ENCODE results near the gene ANKRD13D.

ANKRD13D gene

DNA sequence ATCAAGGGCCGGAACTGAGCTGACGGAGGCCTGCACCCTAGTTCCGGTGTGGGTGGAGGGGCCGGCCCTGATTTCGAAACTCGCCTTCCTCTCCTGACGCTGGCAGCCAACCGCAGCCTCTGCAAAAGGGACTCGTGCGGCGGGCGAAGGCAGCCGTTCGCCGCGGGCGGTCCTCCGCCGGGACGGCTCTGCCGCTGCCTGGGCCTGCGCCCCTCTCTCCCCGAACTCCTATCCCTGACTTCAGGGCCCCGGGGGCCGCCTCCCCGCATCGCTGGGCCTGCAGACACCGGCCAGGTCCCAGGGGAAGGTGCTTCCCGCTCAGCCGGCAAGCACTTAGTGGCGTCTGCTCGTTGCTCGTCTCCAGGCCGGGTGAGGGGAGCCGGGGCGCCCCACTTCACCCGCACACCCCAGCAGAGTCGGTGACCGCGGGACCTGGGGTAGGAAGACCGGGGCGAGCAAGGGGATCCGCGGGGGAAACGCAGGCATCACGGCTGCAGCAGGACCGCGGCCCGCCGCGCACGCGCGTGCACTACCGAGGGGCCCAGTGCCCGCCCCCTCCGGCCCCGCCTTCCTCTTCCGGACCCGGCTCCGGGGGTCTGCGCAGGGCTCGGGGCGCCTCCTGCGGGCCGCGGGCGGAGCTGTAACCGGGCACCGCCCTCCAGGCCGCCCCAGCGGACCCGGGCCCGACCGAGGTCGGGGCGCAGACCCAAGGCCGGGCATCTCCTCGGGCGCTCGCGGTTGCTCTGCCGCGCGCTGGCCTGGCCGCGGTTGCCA is 464 bp upstream of the ANKRD13D start:
- DNase-seq = peak; percentile 89

GRCh38 chr11:67289651-67290479 is 762 bp downstream of the ANKRD13D start:
- DNase-seq = no peak

GRCh38 chr11:67290801-67291200 is 1.7 kb downstream of the ANKRD13D start:
- DNase-seq = no peak

- no peak for DNase-seq
Measured at GRCh38 chr11:67291481-67292381, 2.6 kb downstream of the ANKRD13D start.

- DNase-seq = no peak
Measured at GRCh38 chr11:67292671-67293070, 3.6 kb downstream of the ANKRD13D start.

- peak; percentile 79 for DNase-seq
Measured at GRCh38 chr11:67293090-67293489, 4.0 kb downstream of the ANKRD13D start.

DNA sequence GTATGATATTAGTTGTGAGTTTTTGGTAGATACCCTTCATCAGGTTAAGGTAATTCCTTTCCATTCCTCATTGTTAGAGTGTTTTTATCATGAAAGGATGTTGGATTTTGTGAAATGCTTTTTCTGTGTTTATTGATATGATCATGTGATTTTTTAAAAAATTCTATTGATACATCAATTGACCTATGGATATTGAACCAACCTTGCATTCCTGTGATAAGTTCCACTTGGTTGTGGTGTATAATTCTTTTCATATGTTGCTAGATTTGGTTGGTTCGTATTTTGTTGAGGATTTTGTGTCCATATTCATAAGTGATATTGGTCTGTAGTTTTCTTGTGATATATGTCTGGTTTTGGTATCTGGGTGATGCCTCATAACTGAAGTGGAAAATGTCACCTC is 6.7 kb downstream of the ANKRD13D start:
- no peak for DNase-seq

- DNase-seq = no peak
Measured at GRCh38 chr11:67298786-67299185, 9.7 kb downstream of the ANKRD13D start.

DNA sequence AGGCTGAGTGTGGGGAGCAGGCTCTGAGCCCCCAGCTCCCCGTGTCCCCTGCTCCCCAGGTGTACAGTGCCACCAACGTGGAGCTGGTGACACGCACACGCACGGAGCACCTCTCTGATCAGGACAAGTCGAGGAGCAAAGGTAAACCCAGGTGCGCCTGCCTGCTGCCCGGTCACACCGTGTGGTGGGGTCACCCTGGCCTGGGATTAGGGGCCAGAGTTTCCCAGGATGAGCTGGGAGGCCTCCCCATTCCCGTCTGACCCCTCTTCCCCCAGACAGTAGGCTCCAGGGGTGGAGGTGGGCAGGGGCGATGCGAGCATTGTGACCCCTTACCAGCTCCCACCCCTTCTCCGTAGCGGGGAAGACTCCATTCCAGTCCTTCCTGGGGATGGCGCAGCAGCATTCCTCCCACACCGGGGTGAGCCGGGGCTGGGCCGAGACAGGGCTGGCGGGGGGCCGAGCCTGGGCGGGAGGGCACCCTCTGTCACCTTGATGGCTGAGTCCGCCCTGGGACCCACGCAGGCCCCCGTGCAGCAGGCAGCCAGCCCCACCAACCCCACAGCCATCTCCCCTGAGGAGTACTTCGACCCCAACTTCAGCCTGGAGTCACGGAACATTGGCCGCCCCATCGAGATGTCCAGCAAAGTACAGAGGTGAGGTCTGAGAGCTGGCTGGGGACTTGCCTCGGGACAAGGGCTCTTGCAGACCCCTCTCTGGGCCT is 10.5 kb downstream of the ANKRD13D start:
- no peak for DNase-seq

DNA sequence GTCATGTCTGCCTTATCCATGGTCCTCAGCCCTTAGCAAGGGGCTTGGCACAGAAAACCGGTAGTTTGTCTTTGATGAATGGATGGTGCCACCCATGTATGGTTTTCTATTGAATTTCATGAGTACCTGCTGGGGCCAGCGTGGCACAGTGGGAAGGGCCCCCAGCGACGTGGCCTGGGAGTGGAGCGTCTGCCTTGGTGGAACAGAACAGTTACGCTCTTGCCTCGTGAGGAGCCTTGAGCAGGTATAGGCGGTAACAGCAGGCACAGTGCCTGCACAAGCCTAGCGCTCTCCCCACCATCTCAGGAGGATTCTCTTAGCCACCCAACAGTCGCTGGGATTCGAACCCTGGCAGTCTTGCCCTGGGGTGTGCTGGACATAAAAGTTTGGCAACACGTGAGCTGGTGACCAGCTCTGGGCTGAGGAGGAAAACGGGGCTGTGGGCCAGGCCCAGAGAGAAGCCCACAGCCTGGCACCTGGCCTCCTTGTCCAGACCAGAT is 11.2 kb downstream of the ANKRD13D start:
- DNase-seq = no peak

DNA sequence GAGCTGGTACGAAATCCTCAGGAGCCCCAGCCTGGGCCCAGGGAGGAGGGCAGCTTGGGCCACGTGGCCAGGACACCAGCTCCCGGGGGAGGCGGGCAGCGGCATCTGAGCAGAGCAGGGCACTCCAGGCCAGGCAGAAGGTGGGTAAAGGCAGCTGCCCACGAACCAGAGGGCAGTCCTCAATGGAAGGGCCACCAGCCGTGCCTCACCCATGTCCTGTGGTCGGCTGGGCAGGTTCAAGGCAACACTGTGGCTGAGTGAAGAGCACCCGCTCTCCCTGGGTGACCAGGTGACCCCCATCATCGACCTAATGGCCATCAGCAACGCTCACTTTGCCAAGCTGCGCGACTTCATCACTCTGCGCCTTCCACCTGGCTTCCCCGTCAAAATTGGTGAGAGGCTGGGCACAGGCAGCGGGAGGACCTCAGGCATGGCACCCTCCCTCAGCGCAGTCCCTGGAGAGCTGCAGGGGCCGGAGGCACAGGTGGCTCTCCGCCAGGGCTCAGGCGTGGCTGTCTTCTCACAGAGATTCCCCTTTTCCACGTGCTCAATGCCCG is 11.7 kb downstream of the ANKRD13D start:
- DNase-seq = no peak

DNA sequence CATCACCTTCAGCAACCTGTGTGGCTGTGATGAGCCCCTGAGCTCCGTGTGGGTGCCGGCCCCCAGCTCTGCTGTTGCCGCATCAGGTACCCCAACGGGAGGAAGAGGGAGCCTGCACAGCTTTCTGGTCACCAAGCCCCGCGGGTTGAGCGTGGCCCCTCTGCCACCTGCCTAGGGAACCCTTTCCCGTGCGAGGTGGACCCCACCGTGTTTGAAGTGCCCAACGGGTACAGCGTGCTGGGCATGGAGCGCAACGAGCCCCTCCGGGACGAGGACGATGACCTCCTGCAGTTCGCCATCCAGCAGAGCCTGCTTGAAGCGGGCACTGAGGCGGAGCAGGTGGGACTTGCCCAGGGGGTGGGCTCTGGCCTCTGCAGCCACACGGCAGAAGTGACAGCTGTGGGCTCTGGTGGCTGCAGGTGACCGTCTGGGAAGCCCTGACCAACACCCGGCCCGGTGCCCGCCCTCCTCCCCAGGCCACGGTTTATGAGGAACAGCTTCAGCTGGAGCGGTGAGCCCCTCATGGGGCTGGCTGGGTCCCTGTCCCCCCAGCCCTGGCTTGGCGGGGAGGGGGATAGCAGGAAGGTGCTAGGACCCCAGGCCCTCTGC is 12.3 kb downstream of the ANKRD13D start:
- no peak for DNase-seq

DNA sequence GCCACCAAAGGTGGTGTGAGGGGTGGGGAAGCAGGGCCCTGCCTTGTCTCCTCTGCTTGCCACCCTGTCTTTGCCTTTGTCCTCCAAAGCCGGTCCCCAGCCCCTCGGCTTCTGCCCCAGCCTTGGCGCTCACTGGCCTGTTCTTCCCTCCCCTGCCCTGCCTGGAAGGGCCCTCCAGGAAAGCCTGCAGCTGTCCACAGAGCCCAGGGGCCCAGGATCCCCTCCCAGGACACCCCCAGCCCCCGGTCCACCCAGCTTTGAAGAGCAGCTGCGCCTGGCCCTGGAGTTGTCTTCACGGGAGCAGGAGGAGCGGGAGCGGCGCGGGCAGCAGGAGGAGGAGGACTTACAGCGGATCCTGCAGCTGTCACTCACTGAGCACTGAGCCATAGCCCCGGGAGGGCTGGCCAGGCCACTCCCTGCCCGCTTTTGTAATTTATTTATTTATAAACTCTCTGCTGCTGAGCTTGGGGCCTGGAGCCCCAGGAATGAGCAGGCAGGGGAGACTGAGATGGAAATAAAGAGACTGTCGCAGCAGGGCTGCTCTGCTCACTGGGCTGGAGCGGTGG is 12.9 kb downstream of the ANKRD13D start:
- DNase-seq = no peak

- no peak for DNase-seq
Measured at GRCh38 chr11:67302571-67303131, 13.5 kb downstream of the ANKRD13D start.

DNA sequence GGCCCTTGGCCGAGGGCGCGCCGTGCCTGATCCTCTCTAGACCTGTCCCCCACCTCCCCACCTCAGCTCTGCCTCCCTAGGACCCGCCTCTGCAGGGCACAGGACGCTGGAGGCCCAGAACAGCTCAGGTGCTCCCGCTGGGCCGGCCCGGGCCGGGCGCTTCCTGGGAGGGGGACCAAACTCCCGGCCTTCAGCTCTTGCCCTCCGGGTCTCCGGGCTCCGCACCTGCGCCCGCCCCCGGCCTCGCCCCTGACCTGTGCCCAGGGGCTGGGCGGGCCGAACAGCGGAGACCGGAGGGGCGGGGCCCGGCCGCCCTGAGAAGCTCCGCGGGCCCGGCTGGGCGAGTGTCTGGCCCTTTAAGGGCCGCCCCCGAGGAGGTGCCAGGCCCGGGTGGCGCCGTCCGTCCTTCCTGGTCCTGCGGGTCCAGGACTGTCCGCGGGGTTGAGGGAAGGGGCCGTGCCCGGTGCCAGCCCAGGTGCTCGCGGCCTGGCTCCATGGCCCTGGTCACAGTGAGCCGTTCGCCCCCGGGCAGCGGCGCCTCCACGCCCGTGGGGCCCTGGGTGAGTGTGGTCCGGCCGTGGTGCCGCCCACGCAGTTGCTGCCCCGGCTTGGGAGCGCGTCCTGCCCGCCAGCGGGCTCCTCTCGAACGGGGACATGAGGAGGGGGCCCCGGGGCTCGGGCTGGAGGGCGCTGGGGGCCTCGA is 14.2 kb downstream of the ANKRD13D start, which contains the start of gene SSH3:
TSS of gene SSH3 (plus strand) at position 399 of the 703 bp plus-strand sequence. CDS start at position 495, 96 bp downstream.
- peak; percentile 42 for DNase-seq

GRCh38 chr11:67303835-67304411 is 14.8 kb downstream of the ANKRD13D start:
- DNase-seq = no peak

DNA sequence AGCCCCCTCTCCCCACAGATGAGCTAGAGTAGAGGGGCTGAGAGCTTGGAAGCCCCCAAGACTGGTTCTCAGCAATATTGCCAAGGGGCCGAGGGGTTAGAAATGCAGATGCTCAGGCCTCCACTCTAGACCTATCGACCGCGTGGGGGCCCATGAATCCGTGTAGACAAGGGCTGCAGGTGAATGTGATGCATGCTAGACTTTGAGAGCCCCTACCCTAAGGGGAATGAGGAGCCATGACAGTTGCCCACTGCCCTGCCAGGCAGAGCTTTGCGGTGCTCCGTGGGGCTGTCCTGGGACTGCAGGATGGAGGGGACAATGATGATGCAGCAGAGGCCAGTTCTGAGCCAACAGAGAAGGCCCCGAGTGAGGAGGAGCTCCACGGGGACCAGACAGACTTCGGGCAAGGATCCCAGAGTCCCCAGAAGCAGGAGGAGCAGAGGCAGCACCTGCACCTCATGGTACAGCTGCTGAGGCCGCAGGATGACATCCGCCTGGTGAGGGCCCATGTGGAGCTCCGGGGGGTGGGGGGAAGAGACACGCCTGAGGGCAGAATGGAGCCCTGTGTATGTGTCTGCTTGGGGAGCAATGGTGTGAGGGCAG is 15.5 kb downstream of the ANKRD13D start:
- no peak for DNase-seq

DNA sequence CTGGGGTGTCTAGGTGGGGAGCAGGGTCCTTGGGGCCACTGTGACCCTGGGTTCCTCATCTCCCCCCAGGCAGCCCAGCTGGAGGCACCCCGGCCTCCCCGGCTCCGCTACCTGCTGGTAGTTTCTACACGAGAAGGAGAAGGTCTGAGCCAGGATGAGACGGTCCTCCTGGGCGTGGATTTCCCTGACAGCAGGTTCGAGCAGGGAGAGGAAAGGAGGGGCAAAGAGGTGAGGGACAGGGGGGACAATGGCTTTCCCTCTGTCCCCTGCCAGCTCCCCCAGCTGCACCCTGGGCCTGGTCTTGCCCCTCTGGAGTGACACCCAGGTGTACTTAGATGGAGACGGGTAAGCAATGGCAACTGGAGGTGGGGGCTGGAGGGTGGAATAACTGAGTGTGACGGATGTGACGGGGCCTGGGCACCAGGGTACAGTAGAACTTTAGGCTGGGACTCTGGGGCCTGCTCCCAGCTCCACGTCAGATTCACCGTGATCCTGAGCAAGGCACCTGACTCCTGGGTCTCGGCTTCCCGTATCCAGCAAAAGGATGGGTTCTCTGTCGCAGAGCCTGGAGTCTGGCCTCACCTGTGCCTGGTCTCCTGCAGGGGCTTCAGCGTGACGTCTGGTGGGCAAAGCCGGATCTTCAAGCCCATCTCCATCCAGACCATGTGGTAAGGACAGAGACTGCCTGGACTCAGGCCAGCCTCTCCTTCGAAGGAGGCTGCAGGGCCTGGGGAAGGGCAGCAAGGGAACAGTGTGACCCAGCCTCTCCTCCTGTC is 17.9 kb downstream of the ANKRD13D start:
- DNase-seq = no peak
